ENCODE results near the gene ANKRD12.

Gene ANKRD12

DNA sequence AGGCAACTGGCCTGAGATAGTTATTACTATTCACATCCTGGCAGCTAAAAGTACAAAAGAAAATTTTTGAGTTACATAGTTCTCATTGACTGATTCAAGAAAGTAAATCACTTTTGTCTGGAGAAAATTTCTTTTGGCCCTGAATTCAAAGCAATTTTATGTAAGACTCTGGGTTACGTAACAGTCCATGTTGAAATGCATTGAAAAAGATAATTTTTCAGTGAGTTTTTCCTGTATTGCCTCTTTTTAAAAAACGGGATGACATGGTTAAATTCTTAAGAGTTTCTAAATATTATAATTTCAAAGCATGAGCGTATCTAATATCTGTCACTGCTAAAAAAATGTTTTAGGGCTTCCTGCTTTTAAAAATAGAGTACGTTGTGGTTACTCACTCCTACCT lies 72.7 kb downstream of the ANKRD12 start:
- Histone ChIP-seq H3K9me3 (ENCODE audit: control insufficient read depth, insufficient read depth, low read length) (no peaks in the 10 kb centered on the region), H3K9ac (ENCODE audit: low read depth, low read length) (no peak overlapping the region), H3K27ac (ENCODE audit: low read depth, low read length) (no peak overlapping the region), H3K27me3 (ENCODE audit: control insufficient read depth, insufficient read depth, low read length) (no peaks in the 10 kb centered on the region), H3K4me1 (ENCODE audit: control insufficient read depth, insufficient read depth, low read length) (no peaks in the 10 kb centered on the region), H3K4me3 (ENCODE audit: low read depth, low read length) (no peak overlapping the region), H3K36me3 (ENCODE audit: control insufficient read depth, insufficient read depth, low read length) (peaks cover 22% of the 10 kb centered on the region)

DNA sequence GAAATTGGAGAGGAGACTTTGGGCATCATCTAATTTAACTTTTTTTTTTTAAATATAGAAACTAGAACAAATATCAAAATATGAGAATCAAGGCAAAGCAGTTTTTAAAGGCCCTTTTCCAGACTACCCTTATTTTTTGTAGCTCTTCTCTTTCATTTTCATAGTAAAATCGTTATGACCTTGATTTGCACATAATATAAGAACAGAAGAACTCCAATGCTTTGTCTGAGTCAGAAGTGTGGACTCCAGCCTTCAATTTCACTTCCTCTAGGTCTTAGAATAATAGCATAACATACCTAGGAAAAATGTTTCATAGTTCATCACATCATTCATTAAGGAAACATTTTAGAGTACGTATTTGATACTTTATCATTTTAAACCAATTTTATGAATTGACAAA lies 74.4 kb downstream of the ANKRD12 start:
- peaks cover 26% of the 10 kb centered on the region for H3K36me3 ChIP-seq (ENCODE audit: control insufficient read depth, insufficient read depth, low read length)
- H3K9me3 ChIP-seq (ENCODE audit: control insufficient read depth, insufficient read depth, low read length) = no peaks in the 10 kb centered on the region
- H3K27ac ChIP-seq (ENCODE audit: low read depth, low read length) = no peak overlapping the region
- H3K9ac ChIP-seq (ENCODE audit: low read depth, low read length) = no peak overlapping the region
- no peaks in the 10 kb centered on the region for H3K27me3 ChIP-seq (ENCODE audit: control insufficient read depth, insufficient read depth, low read length)
- H3K4me3 ChIP-seq (ENCODE audit: low read depth, low read length) = no peak overlapping the region
- no peaks in the 10 kb centered on the region for H3K4me1 ChIP-seq (ENCODE audit: control insufficient read depth, insufficient read depth, low read length)

DNA sequence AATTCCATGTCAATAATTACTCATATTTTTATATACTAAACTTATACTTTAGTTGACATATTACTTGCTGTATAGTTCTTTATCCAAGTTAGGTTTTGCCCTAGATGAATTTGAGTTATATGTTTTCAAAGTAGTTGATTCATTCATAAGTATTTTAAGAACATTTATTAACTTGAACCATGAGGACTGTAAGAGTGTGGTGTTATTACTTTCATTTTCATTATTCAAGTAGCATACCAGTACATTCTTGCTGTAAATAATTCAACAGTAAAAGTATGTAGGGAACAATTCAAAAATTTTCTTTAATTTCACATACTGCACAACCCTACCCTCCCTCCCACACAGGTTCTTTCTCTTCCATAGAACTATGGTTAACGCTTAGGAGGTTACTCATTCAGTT lies 75.4 kb downstream of the ANKRD12 start:
- Histone ChIP-seq H3K27ac (ENCODE audit: low read depth, low read length) (no peak overlapping the region), H3K27me3 (ENCODE audit: control insufficient read depth, insufficient read depth, low read length) (no peaks in the 10 kb centered on the region), H3K4me3 (ENCODE audit: low read depth, low read length) (no peak overlapping the region), H3K36me3 (ENCODE audit: control insufficient read depth, insufficient read depth, low read length) (peaks cover 34% of the 10 kb centered on the region), H3K9ac (ENCODE audit: low read depth, low read length) (no peak overlapping the region), H3K4me1 (ENCODE audit: control insufficient read depth, insufficient read depth, low read length) (no peaks in the 10 kb centered on the region), H3K9me3 (ENCODE audit: control insufficient read depth, insufficient read depth, low read length) (no peaks in the 10 kb centered on the region)

DNA sequence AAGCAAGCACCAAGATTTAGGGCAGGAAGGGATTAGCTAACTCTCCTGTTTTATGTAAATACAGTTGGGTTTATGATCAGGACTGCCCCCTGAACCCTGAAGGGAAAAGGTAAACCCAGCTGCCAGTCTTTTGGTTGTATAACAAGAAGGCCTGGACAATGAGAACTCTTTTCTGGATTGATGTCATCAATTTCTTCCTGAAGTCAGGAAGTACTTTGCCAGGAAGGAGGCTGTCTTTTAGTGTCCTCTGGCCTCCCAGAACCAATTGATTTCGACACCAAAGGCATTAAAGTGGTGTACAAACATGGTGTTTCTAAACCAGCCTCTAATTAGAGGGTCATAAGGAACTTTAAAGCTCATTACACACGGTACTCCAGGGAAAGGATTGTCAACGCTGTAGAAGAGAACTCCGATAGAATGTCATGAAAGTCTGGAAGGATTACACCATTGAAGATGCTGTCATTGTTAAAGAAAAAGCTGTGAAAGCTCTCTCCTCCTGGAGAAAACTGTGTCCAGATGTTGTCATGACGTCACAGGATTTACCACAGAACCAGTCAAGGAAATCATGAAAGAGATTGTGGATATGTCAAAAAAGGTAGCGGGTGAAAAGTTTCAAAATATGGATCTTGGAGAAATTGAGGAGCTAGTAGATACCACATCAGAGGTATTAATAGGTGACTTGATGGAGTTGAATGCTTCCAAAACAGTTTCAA lies 78.8 kb downstream of the ANKRD12 start:
- no peaks in the 10 kb centered on the region for H3K27me3 ChIP-seq (ENCODE audit: control insufficient read depth, insufficient read depth, low read length)
- no peaks in the 10 kb centered on the region for H3K4me1 ChIP-seq (ENCODE audit: control insufficient read depth, insufficient read depth, low read length)
- no peak overlapping the region for H3K27ac ChIP-seq (ENCODE audit: low read depth, low read length)
- H3K4me3 ChIP-seq (ENCODE audit: low read depth, low read length) = no peak overlapping the region
- no peaks in the 10 kb centered on the region for H3K9me3 ChIP-seq (ENCODE audit: control insufficient read depth, insufficient read depth, low read length)
- peaks cover 41% of the 10 kb centered on the region for H3K36me3 ChIP-seq (ENCODE audit: control insufficient read depth, insufficient read depth, low read length)
- no peak overlapping the region for H3K9ac ChIP-seq (ENCODE audit: low read depth, low read length)

DNA sequence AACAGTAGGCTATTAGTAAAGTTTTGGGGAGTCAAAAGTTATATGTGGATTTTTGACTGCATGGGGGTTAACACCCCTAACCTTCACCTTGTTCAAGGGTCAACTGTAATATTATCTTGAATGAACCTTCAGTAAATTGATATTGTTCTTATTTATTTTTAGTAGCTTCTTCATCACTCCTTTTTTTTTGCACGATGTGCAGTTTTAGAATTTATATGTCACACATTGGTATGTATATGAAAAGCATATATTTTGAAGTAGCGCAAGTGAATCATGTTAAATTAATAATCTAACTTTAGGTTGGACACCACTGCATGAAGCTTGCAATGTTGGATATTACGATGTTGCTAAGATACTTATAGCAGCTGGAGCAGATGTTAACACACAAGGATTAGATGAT lies 79.9 kb downstream of the ANKRD12 start:
- no peak overlapping the region for H3K27ac ChIP-seq (ENCODE audit: low read depth, low read length)
- H3K9me3 ChIP-seq (ENCODE audit: control insufficient read depth, insufficient read depth, low read length) = no peaks in the 10 kb centered on the region
- no peak overlapping the region for H3K9ac ChIP-seq (ENCODE audit: low read depth, low read length)
- H3K27me3 ChIP-seq (ENCODE audit: control insufficient read depth, insufficient read depth, low read length) = no peaks in the 10 kb centered on the region
- H3K36me3 ChIP-seq (ENCODE audit: control insufficient read depth, insufficient read depth, low read length) = peaks cover 46% of the 10 kb centered on the region
- no peak overlapping the region for H3K4me3 ChIP-seq (ENCODE audit: low read depth, low read length)
- H3K4me1 ChIP-seq (ENCODE audit: control insufficient read depth, insufficient read depth, low read length) = no peaks in the 10 kb centered on the region

DNA sequence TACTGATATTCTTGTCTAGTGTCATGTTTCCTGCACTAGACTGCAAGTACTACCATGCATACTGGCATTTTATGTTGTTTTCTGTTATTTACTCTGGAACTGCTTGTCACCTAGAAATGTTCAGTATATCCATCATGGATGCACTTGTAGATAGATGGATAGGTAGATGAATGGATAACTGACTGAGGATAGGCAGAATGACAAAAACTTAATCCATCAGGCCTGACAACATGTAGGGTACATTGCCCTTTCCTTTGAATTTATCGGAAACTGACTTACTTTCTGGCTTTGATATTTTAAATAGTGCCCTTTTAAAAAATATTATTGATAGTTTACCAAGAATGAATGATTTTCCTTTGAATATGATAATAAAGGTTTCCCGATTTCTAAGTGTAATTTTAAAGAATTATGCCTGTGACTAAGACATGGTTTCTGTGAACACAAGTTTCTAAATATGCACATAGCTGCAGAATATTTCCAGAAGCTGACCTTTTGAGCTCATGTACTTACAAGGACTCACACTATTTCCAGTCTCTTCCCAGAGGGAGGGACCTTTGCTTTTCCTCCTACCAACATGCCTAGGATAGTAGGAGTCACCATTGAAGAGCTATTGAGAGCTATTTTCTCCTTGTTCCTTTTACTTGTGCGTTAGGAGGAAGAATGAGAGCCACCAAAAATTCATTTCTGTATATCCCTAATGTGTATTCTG lies 81.3 kb downstream of the ANKRD12 start:
- Histone ChIP-seq H3K36me3 (ENCODE audit: control insufficient read depth, insufficient read depth, low read length) (peaks cover 42% of the 10 kb centered on the region), H3K27me3 (ENCODE audit: control insufficient read depth, insufficient read depth, low read length) (no peaks in the 10 kb centered on the region), H3K9me3 (ENCODE audit: control insufficient read depth, insufficient read depth, low read length) (no peaks in the 10 kb centered on the region), H3K4me1 (ENCODE audit: control insufficient read depth, insufficient read depth, low read length) (no peaks in the 10 kb centered on the region), H3K27ac (ENCODE audit: low read depth, low read length) (no peak overlapping the region), H3K9ac (ENCODE audit: low read depth, low read length) (no peak overlapping the region), H3K4me3 (ENCODE audit: low read depth, low read length) (no peak overlapping the region)

DNA sequence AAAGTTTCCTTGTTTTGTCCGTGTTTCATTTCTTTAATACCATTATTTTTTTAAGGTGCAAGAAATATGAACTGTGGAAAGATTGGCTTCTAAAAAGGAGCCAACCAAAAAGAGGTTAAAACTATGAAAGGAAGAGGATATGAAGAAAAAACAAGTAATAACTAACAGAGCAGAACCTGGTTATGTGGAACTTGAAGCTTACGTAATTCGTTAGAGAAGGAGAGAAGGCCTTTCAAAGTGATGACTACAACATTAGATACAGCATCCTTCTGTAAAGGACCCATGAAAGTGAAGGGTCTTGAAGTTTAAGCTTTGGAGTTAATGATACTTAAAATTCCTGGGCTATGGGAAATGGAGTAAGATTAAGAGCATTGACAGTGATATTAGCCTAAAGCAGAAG lies 84.5 kb downstream of the ANKRD12 start:
- Histone ChIP-seq H3K4me3 (ENCODE audit: low read depth, low read length) (no peak overlapping the region), H3K27me3 (ENCODE audit: control insufficient read depth, insufficient read depth, low read length) (no peaks in the 10 kb centered on the region), H3K4me1 (ENCODE audit: control insufficient read depth, insufficient read depth, low read length) (no peaks in the 10 kb centered on the region), H3K9ac (ENCODE audit: low read depth, low read length) (no peak overlapping the region), H3K36me3 (ENCODE audit: control insufficient read depth, insufficient read depth, low read length) (peaks cover 36% of the 10 kb centered on the region), H3K9me3 (ENCODE audit: control insufficient read depth, insufficient read depth, low read length) (no peaks in the 10 kb centered on the region), H3K27ac (ENCODE audit: low read depth, low read length) (no peak overlapping the region)

DNA sequence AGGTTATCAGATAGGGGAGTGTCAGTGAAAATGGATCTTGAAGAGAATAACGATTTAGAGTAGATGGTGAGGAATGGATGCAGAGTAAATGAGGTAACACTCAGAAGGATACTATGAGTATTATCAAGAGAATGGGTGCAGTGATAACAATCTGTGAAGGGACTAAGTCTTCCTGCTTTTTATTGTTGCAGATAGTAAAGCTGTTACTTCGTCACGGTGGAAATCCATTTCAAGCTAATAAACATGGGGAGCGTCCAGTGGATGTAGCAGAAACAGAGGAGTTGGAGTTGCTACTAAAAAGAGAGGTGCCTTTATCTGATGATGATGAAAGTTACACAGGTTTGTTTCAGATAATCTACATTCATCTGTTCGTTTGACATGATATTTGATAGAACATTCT lies 85.1 kb downstream of the ANKRD12 start:
- Histone ChIP-seq H3K4me1 (ENCODE audit: control insufficient read depth, insufficient read depth, low read length) (no peaks in the 10 kb centered on the region), H3K27ac (ENCODE audit: low read depth, low read length) (no peak overlapping the region), H3K9ac (ENCODE audit: low read depth, low read length) (no peak overlapping the region), H3K4me3 (ENCODE audit: low read depth, low read length) (no peak overlapping the region), H3K9me3 (ENCODE audit: control insufficient read depth, insufficient read depth, low read length) (no peaks in the 10 kb centered on the region), H3K36me3 (ENCODE audit: control insufficient read depth, insufficient read depth, low read length) (peaks cover 32% of the 10 kb centered on the region), H3K27me3 (ENCODE audit: control insufficient read depth, insufficient read depth, low read length) (no peaks in the 10 kb centered on the region)

DNA sequence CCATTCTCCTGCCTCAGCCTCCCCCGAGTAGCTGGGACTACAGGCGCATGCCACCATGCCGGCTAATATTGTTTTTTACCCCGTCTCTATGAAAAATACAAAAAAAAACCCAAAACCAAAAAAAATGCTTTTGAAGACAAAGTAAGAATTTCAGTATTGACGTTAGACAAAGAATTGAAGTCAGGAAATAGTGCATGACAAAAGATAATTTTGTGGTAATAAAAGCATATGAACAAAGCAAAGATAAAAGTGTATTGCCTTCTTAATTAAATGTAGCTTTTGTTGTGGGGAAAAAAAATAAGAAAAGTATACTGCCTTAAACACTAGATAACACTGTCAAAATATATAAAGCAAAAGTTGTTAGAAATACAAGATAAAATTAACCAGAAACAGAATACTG lies 86.8 kb downstream of the ANKRD12 start:
- H3K4me3 ChIP-seq (ENCODE audit: low read depth, low read length) = no peak overlapping the region
- H3K27me3 ChIP-seq (ENCODE audit: control insufficient read depth, insufficient read depth, low read length) = no peaks in the 10 kb centered on the region
- H3K9ac ChIP-seq (ENCODE audit: low read depth, low read length) = no peak overlapping the region
- no peak overlapping the region for H3K27ac ChIP-seq (ENCODE audit: low read depth, low read length)
- H3K36me3 ChIP-seq (ENCODE audit: control insufficient read depth, insufficient read depth, low read length) = peaks cover 26% of the 10 kb centered on the region
- H3K9me3 ChIP-seq (ENCODE audit: control insufficient read depth, insufficient read depth, low read length) = no peaks in the 10 kb centered on the region
- no peaks in the 10 kb centered on the region for H3K4me1 ChIP-seq (ENCODE audit: control insufficient read depth, insufficient read depth, low read length)

DNA sequence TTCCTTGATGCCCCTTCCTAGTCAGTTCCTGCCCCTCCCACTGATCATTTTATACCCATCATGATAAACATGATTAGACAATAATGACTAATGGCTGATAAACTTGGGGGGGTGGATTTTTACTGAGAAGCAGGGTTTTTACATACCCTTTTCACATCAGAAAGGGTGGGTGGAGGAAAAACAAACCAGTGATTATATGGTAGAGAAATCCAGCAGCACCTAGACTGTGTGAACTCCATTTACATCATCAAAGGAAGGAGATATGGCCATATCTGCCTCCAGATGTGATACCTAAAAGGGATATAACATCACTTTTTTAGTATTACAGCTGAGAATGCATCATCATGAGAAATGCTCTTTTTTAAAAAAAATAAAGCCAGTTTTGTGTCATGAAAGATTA lies 89.9 kb downstream of the ANKRD12 start:
- no peaks in the 10 kb centered on the region for H3K4me1 ChIP-seq (ENCODE audit: control insufficient read depth, insufficient read depth, low read length)
- no peak overlapping the region for H3K27ac ChIP-seq (ENCODE audit: low read depth, low read length)
- H3K9ac ChIP-seq (ENCODE audit: low read depth, low read length) = no peak overlapping the region
- H3K36me3 ChIP-seq (ENCODE audit: control insufficient read depth, insufficient read depth, low read length) = peaks cover 14% of the 10 kb centered on the region
- H3K9me3 ChIP-seq (ENCODE audit: control insufficient read depth, insufficient read depth, low read length) = no peaks in the 10 kb centered on the region
- H3K27me3 ChIP-seq (ENCODE audit: control insufficient read depth, insufficient read depth, low read length) = no peaks in the 10 kb centered on the region
- no peak overlapping the region for H3K4me3 ChIP-seq (ENCODE audit: low read depth, low read length)

DNA sequence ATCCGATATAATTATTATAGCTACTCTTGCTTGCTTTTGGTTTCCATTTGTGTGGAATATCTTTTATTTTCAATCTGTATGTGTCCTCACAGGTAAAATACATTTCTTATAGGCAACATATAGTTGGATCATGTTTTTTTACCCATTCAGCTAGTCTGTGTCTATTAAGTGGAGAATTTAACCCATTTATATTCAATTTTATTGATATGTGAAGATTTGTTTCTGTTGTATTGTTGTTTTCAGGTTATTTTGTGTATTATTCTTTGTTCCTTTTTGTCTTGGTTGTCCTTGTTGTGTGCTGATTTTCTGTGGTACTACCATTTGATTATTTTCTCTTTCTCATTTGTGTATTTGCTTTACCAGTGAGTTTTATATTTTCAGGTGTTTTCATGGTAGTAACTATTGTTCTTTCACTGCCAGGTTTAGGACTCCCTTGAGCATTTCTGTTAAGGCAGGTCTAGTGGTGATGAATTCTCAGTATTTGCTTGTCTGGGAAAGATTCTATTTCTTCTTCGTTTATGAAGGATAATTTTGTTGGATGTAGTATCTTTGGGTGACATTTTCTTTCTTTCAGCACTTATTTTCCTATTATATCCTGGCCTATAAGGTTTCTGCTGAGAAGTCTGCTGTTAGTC lies 95.4 kb downstream of the ANKRD12 start:
- Histone ChIP-seq H3K4me3 (ENCODE audit: low read depth, low read length) (no peak overlapping the region), H3K36me3 (ENCODE audit: control insufficient read depth, insufficient read depth, low read length) (peaks cover 6% of the 10 kb centered on the region; the same call in 1 of the 2 replicates), H3K27me3 (ENCODE audit: control insufficient read depth, insufficient read depth, low read length) (no peaks in the 10 kb centered on the region), H3K4me1 (ENCODE audit: control insufficient read depth, insufficient read depth, low read length) (no peaks in the 10 kb centered on the region), H3K27ac (ENCODE audit: low read depth, low read length) (no peak overlapping the region), H3K9ac (ENCODE audit: low read depth, low read length) (no peak overlapping the region), H3K9me3 (ENCODE audit: control insufficient read depth, insufficient read depth, low read length) (no peaks in the 10 kb centered on the region)

Data from HUES48 (cell line).